Stimulated activated CD4-positive, alpha-beta T cell treated with anti-CD3 and anti-CD28 coated beads, Interleukin-2, amount 100 ng/mL, for 4 hours (primary cell): Measurements from ENCODE around the gene VDAC1.

Experiments
- DNase-seq: peaks from one replicate; pipeline ENCODE4 v3.0.0-alpha.2; 2020; ENCODE audit warnings: low read depth

VDAC1 gene

GRCh38 chr5:134024811-134025210, 20.0 kb upstream of the VDAC1 start:
- DNase-seq, result no peak

DNA sequence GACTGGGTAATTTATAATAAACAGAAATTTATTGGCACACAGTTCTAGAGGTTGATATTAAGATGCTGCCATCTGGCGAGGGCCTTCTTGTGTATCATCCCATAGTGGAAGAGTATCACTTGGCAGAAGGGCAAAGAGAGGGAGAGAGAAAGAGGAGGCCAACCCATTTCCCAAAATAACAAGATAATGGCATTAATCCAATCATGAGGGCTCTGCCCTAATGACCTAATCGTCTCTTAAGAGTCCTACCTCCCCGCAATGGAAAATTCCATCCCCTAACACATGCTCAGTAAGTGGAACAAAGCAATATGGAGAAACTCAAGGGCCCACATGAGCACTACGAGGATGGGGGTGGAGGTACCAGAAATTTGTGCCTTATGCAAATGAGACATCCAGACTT, 17.6 kb upstream of the VDAC1 start:
- no peak for DNase-seq

GRCh38 chr5:134020188-134020587, 15.4 kb upstream of the VDAC1 start:
- no peak for DNase-seq

GRCh38 chr5:134019636-134020035, 14.9 kb upstream of the VDAC1 start:
- DNase-seq, result no peak

- DNase-seq, result no peak
Observed at GRCh38 chr5:134018986-134019316, 14.2 kb upstream of the VDAC1 start.

DNA sequence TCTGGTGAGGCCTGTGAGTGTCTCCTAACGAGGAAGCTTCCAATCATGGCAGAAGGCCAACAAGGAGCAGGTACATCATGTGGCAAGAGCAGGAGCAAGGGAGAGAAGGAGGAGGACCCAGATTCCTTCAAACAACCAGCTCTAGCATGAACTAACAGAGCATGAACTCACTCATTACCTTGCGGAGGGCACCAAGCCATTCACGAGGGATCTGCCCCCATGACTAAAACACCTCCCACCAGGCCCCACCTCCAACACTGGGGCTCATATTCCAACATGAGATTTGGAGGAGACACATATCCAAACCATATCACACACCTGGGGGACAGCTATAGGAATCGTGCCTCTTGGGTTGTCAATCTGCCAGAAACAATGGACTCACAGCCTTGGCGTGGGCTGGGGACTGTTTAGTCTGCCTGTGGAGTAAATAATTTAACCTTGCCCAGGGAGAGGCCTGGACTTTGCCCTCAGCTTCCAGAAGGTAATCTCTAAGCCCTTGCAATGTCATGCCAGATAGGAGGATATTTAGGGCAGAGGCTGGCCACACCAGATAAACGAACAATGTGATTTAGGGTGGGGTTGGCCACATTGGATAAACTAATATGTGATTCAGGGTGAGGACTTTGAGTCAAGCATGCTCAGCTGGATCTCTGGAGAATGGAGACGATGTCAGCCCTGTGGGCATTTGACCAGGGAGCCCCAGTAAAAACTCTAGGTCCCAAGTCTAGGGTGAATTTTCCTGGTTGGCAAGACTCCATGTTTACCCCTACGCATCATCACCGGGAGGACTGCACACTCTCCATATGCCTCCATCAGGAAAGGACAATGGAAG, 13.6 kb upstream of the VDAC1 start:
- no peak for DNase-seq

DNA sequence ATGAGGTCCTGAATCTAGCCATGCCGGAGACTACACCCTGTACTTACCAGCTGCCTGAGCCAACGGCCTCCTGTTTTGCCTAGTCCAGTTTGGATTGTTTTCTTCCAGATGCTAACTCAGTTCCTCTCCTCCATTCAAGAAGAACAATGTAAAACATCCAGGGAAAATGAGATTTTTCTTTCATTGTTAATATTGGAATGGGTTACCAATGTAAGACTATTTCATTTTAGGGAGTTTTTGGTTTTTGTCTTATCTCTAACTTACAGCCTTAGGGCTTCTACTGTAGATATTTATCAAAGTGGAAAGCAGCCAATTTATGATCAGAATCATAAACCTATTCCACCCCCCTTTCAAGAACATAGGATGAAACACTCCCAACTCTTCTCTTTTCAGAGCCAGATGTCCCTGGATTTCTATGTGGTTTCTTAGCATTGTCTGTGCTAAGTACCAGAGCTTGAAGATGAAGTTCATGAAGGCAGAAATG, 3.5 kb upstream of the VDAC1 start:
- DNase-seq, result no peak

GRCh38 chr5:134007581-134008265, 2.9 kb upstream of the VDAC1 start:
- no peak for DNase-seq

DNA sequence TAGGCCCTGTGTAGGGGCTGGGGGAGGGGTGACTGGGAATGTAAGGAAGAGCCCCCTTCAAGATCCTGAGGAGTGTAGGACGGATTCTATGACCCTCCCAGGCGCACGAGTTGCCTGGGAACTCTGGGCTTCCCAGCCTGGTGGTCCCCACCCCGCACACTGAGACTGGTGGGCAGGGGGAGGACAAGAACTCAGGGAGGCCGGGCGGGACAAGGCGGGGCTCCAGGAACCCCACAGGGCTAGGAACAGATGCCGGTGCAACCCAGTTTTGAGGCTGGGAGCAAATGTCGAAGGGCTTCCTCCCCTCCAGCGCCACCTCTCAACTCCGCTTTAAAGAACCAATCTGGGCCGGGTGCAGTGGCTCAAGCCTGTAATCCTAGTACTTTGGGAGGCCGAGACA, 1.3 kb upstream of the VDAC1 start:
- no peak for DNase-seq

DNA sequence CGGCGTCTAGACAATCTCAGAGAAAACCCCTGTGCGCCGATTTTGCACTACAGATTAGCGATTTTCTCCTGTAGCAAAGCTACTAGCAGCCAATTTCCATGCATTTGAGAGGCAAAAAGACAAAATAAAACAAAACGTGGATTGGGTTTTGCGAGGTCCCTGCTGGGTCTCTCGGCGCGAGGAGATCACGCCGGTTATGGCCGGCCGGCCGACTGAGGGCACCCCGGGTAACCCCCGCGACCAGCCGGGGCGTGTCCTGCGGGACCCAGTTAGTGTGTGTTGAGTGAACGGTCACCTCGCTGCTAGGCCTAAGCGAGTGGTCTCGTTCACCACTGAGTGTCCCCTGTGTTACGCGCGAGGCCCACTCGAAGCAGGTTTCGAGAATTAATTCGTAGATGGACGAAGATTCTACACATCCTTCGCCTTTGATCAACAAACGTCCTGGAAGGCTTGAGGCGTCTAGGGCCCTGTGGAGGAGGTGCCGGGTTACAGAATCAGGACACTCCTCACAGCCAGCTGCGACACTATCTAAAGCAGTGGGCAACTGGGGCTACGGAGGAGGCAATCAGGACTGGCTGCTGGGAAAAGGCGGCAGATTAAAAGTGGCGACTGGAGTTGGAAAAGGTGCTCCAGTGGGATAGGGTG, 764 bp upstream of the VDAC1 start:
- no peak for DNase-seq

DNA sequence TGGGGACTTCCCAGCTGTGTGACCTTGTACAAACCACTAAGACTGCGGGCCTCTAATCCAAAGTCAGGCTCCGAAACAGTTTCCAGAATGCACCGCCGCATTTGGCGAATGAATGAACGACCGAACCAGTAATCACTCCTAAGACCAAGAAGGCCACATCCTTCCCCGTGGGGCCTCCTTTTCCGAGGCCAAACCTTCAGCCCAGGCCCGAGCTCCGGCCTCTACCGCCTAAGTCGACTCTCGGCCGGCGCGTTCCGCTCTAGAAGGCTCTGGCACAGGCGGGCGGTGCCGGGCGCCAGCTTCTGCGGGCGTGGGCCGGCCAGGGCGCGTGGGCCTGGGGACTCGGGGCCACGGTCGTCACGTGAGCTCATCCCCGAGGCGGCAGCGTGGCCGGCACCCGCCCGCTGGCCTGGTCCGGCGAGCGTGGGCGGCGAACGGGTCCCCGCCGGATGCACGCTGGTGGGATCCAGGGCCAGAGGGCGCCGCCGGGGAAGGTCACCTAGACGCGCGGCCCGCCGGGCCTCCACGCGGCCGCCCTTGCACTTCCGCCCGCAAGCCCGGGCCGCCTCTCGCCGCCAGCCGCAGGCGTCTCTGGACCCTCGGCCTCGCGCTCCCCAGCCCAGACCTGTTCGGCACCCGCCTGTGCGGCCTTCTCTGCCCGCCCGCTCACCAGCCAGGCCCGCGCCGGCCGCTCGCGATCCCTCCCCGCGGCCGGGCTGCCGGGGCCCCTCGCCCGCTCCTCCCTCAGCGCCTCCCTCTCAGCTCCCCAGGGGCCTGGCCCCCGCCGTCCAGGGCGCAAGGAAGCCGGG, 754 bp downstream of the VDAC1 start:
- peak; percentile 37 for DNase-seq

DNA sequence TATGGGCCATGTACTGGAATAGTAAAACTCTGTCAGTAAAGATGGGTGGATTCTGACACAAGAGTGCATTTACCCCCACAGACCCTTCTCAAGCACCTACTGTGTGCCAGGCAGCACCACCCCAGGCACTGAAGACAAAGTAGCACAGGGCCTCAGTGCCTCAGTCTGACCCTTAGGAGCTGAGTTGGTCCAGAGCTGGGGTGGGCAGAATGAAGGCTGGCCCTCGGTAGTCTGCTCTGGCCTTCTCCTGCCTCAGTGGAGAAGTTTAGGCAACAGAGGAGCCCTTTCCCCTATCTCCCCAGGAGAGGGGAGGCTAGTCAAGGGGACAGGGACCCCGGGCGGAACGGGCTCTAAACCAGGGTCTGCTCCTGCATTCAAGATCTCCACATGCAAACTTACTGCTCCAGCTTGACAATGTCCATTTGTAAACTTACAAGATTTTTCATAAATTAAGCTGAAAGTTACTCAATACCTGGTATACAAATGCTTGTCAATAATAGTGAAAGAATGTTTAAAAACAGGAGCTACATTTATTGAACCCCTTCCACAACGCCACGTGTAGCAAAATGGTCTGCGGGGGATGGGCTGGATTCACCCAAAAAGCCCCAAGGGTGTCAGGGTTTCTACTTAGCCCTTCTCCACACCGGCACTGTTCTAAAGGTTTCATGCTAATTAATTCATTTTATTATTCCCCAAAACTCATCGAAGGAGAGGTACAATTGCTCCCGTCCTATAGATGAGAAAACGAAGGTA, 1.5 kb downstream of the VDAC1 start:
- peak; percentile 26 for DNase-seq

- no peak for DNase-seq
Observed at GRCh38 chr5:134001938-134002731, 2.6 kb downstream of the VDAC1 start.

GRCh38 chr5:134000696-134001453, 3.9 kb downstream of the VDAC1 start:
- no peak for DNase-seq

DNA sequence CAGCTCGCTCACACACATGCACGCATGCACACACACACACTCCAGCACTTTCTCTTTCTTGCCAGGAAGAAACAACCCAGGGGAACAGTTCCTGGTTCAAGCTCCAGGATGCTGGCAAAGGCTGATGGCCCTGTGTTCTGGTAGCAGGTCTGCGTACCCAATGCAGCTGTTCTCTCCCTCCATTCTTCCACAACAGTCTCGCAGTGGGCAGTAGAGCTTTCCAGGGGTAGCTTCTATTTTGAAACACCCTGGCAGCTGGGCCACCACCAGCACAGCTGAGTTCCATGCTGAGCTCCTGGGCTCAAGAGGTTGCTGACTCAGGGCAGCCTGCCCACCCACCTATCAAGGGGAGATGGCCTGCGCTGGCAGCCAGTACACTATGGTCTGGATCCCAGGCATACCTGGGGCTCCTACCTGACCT, 4.7 kb downstream of the VDAC1 start:
- no peak for DNase-seq

- no peak for DNase-seq
Observed at GRCh38 chr5:133998807-133999206, 6.0 kb downstream of the VDAC1 start.

- no peak for DNase-seq
Observed at GRCh38 chr5:133998042-133998441, 6.7 kb downstream of the VDAC1 start.

GRCh38 chr5:133996683-133997252, 8.0 kb downstream of the VDAC1 start:
- no peak for DNase-seq

DNA sequence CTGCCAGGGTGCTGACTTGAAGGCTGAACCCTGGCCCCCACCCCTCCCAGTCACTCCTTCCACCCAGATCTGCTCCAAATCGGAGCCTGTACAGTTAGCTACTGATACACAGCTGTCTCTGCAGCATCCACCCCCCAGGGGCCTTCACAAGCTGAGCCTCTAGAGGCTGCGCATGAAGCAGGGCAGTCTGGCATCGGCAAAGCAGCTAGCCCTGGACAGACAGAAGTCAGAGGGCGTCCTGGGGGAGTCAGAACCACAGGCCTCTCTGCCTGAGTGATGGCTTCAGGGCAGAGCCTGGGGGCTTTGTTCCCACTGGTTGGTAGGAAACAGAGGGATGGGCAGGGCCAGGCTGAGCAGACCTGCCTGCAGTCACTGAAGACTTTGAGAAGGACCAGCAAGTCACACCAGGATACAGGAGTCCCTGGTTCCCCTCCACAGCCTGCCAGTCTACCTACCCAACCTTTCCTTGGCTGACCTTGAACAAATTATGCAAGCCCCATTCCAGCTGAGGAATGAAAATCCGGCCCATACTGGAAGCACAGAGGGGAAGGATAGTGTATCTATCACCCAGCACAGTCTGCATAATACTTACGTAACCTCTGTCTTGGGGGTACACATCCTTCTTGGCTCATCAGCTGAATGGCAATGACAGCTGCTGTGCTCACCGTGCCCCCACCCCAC, 8.8 kb downstream of the VDAC1 start:
- DNase-seq, result no peak
